Measurements from ENCODE around the gene UBQLN4. TPM values are rescaled to one million over a fixed set of nuclear protein-coding genes. Genes with fewer than 3 reads are reported as not detected.
A peak's percentile ranks its signal among the peaks of the same experiment; 100 is the strongest.

Gene UBQLN4
- total and polyA plus RNA-seq, 9 of the 15 experiments (the other 6 are each of a cell fraction or from before 2014, with no cell fraction given): 13.5 to 65.5 (median 37.0) TPM

DNA sequence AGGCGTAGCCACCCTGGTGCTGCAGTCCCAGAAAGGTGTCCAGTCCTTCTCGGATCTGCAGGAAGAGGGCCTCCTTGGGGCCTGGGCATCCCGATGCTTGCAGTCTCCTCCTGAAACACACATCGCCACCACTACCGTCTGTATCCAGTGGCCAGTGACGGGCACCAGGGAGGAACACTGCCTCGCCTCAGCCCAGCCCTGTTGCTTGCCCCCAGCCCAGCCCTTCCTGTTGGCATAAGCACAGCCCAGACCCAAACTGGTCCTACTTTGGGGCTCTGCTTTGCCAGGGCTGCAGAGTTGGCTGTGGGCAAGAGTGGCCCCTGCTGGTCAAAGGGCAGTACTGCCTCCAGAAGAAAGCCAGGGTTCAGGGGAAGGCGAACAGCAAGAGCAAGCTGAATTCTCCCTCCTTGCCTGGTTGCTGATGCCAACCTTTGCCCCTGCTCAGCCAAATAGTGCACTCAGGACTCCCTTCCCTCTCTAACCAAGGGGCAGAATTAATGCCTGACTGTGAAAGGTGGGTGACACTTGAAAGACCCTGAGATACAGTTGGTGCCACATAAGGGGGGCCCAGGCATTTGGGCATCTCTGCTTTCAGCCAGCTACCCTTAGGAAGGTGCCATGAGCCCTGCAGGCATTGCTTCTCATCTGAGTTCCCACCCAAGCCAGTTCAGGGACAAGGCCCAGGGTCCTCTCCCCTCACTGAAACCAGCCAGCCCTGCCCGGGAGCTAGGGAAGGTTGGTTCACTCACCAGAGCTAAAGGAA lies 64.2 kb downstream of the UBQLN4 start (continued):
- TF ChIP-seq, protein P1, sequence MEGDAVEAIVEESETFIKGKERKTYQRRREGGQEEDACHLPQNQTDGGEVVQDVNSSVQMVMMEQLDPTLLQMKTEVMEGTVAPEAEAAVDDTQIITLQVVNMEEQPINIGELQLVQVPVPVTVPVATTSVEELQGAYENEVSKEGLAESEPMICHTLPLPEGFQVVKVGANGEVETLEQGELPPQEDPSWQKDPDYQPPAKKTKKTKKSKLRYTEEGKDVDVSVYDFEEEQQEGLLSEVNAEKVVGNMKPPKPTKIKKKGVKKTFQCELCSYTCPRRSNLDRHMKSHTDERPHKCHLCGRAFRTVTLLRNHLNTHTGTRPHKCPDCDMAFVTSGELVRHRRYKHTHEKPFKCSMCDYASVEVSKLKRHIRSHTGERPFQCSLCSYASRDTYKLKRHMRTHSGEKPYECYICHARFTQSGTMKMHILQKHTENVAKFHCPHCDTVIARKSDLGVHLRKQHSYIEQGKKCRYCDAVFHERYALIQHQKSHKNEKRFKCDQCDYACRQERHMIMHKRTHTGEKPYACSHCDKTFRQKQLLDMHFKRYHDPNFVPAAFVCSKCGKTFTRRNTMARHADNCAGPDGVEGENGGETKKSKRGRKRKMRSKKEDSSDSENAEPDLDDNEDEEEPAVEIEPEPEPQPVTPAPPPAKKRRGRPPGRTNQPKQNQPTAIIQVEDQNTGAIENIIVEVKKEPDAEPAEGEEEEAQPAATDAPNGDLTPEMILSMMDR (IDR thresholded peaks at IDR 0.05 in 2 of 3, conservative IDR thresholded peaks at IDR 0.05 in 1 of 3; ENCODE audit: insufficient read depth in 2 of 3, low read depth in 1 of 3, low read length in 3 of 3): peak; percentile 92 to 97 (median 95)
- TF ChIP-seq, protein P2, sequence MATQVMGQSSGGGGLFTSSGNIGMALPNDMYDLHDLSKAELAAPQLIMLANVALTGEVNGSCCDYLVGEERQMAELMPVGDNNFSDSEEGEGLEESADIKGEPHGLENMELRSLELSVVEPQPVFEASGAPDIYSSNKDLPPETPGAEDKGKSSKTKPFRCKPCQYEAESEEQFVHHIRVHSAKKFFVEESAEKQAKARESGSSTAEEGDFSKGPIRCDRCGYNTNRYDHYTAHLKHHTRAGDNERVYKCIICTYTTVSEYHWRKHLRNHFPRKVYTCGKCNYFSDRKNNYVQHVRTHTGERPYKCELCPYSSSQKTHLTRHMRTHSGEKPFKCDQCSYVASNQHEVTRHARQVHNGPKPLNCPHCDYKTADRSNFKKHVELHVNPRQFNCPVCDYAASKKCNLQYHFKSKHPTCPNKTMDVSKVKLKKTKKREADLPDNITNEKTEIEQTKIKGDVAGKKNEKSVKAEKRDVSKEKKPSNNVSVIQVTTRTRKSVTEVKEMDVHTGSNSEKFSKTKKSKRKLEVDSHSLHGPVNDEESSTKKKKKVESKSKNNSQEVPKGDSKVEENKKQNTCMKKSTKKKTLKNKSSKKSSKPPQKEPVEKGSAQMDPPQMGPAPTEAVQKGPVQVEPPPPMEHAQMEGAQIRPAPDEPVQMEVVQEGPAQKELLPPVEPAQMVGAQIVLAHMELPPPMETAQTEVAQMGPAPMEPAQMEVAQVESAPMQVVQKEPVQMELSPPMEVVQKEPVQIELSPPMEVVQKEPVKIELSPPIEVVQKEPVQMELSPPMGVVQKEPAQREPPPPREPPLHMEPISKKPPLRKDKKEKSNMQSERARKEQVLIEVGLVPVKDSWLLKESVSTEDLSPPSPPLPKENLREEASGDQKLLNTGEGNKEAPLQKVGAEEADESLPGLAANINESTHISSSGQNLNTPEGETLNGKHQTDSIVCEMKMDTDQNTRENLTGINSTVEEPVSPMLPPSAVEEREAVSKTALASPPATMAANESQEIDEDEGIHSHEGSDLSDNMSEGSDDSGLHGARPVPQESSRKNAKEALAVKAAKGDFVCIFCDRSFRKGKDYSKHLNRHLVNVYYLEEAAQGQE (IDR thresholded peaks at IDR 0.05; ENCODE audit: borderline replicate concordance): peak; percentile 91
- TF ChIP-seq, protein P2 (CRISPR knock-in tag; IDR thresholded peaks at IDR 0.05; ENCODE audit: low read depth): no peak
- TF ChIP-seq, protein P3, sequence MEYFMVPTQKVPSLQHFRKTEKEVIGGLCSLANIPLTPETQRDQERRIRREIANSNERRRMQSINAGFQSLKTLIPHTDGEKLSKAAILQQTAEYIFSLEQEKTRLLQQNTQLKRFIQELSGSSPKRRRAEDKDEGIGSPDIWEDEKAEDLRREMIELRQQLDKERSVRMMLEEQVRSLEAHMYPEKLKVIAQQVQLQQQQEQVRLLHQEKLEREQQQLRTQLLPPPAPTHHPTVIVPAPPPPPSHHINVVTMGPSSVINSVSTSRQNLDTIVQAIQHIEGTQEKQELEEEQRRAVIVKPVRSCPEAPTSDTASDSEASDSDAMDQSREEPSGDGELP (CRISPR knock-in tag; IDR thresholded peaks at IDR 0.05; ENCODE audit: borderline replicate concordance): peak; percentile 55; the same call in 1 of the 2 replicates
- TF ChIP-seq XRCC5 (IDR thresholded peaks at IDR 0.05; ENCODE audit: low read depth, low read length): peak; percentile 68; the same call in 1 of the 2 replicates
- TF ChIP-seq ZNF24 (IDR thresholded peaks at IDR 0.05): 0 out of 2 replicates have a peak, but pooled peaks have one; percentile 12
- TF ChIP-seq, protein P4, sequence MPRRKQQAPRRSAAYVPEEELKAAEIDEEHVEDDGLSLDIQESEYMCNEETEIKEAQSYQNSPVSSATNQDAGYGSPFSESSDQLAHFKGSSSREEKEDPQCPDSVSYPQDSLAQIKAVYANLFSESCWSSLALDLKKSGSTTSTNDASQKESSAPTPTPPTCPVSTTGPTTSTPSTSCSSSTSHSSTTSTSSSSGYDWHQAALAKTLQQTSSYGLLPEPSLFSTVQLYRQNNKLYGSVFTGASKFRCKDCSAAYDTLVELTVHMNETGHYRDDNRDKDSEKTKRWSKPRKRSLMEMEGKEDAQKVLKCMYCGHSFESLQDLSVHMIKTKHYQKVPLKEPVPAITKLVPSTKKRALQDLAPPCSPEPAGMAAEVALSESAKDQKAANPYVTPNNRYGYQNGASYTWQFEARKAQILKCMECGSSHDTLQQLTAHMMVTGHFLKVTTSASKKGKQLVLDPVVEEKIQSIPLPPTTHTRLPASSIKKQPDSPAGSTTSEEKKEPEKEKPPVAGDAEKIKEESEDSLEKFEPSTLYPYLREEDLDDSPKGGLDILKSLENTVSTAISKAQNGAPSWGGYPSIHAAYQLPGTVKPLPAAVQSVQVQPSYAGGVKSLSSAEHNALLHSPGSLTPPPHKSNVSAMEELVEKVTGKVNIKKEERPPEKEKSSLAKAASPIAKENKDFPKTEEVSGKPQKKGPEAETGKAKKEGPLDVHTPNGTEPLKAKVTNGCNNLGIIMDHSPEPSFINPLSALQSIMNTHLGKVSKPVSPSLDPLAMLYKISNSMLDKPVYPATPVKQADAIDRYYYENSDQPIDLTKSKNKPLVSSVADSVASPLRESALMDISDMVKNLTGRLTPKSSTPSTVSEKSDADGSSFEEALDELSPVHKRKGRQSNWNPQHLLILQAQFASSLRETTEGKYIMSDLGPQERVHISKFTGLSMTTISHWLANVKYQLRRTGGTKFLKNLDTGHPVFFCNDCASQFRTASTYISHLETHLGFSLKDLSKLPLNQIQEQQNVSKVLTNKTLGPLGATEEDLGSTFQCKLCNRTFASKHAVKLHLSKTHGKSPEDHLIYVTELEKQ (CRISPR knock-in tag; IDR thresholded peaks at IDR 0.05): no peak
- 0 out of 4 replicates have a peak, but pooled peaks of 1 of the 2 experiments have one; percentile 24 for TF ChIP-seq RCOR1 (IDR thresholded peaks at IDR 0.05; ENCODE audit: borderline replicate concordance in 1 of 2, low read depth in 2 of 2, low read length in 2 of 2)
- peak; percentile 71; the same call in 1 of the 2 replicates for TF ChIP-seq ARID2 (IDR thresholded peaks at IDR 0.05)
- no peak for TF ChIP-seq MBD2 (IDR thresholded peaks at IDR 0.05; ENCODE audit: borderline replicate concordance, low read depth)
